Endometrial microvascular endothelial cells (primary cell): ENCODE data around the gene CACNA1I. TPM values are rescaled to one million over a fixed set of nuclear protein-coding genes. Genes with fewer than 3 reads are reported as not detected.

Experiments used
- in situ Hi-C: cut with HindIII; loops from 2 replicates; pipeline ENCODE4 v1.10.0; 2017; ENCODE audit warnings: low sequenced_read_pairs, low pct_unique_long_range_greater_than_20kb; ENCODE audit errors: inconsistent ontology term
- total RNA-seq: library from RNA; depleted of rRNA; stranded (reverse); fragments of >200 nt; gene quantifications from one replicate; pipeline ENCODE4 v1.2.3, GENCODE V29; 2015; ENCODE audit errors: inconsistent ontology term

CACNA1I gene
- total RNA-seq, 1 donor from 2014 or later, result not detected

DNA sequence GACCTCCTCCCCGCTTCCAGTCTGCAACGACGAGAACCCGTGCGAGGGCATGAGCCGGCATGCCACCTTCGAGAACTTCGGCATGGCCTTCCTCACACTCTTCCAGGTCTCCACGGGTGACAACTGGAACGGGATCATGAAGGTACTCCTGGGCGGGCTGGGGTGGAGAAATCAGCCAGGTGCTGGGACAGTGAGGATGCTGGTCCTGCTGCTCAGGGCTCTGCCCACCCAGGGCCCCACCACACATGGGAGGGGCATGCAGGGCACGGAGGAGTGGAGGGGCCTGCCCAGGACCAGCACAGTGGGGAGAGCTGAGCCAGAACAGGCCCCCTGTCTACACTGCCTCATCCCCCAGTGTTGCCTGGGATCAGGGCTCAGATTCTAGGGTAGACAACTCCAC lies 107.4 kb downstream of the CACNA1I start:
- in situ Hi-C loops, result no loop called here

DNA sequence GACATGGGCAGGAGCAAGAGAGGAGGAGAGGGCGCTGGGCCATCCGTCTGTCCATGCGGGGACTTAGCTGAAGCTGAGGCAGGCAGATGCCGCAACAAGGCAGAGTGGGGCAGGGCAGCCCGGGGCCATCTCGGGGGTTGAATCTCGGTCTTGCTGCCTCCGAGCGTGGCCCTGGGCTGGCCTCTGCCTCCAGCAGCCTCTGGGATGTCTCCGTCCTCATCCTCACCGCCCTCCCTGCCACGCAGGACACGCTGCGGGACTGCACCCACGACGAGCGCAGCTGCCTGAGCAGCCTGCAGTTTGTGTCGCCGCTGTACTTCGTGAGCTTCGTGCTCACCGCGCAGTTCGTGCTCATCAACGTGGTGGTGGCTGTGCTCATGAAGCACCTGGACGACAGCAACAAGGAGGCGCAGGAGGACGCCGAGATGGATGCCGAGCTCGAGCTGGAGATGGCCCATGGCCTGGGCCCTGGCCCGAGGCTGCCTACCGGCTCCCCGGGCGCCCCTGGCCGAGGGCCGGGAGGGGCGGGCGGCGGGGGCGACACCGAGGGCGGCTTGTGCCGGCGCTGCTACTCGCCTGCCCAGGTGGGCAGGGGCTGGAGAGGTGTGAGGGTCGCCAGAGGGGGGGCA lies 108.4 kb downstream of the CACNA1I start:
- in situ Hi-C loops, result no loop called here

DNA sequence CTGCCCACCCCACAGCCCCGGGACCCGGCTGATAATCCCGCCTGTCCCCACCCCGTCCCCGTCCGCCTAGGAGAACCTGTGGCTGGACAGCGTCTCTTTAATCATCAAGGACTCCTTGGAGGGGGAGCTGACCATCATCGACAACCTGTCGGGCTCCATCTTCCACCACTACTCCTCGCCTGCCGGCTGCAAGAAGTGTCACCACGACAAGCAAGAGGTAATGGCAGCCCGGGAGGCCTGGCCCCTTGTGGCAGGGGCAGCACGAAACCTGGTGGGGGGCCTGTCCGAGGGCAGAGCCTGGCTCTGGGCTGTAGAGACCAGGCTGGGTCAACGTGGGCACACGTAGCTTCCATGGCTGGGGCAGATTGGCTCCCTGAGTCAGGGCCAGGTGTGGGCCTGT lies 109.1 kb downstream of the CACNA1I start:
- in situ Hi-C loops, result no loop called here

DNA sequence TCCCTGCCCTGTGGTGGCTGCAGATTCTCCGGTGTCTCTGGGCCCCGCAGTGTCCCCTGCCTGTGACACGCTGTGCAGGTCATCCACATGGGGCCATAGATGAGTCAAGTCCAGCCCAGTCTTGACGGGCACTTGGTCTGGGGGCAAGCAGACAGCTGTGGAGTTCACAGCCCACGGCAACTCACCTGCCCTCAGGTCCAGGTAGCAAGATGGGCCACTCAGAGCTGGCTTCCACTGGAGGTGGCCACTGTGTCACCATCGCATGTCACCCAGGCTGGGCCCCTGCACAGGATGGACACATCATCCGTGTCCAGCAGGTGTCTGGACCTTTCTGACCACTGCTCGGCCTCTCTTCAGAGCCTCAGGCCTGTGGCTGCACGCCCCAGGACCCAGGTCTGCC lies 109.9 kb downstream of the CACNA1I start:
- in situ Hi-C loops, result no loop called here

DNA sequence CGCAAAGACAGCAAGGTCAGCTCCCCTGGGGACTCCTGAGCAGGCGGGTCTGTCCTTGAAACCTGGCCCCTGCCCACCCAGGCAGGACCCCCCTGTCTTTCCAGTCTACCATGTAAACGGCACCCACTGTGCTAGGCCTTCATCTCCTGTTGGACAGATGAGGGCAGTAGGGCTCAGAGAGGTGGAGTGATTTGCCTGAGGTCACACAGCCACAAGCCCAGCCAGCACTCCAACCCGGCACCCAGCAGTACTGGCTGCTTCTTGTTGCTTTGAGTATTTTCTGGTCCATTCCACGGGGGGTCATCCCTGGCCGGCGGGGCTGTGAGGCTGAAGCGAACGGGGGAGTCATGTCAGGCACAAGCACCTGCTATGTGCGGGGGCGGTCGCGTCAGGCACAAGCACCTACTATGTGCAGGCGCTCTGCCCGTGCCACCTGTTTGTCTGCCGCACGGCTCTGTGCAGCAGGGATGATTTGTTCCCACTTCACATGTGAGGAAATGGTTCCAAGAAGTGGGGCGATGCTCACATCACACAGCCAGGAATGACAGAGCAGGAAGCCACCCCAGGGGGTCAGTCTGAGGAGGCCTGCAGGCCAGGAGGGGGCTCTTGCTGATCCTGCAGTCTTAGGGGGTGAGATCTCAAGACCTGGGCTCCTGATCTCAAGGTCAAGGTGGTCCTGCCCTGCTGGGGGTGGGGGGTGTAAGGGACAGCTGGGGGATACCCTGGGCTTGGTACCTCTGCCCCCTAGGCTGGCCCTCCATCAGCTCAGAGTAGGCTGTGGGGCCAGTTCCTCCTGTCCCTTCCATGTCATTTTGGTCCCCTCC lies 110.7 kb downstream of the CACNA1I start:
- in situ Hi-C loops, result no loop called here

DNA sequence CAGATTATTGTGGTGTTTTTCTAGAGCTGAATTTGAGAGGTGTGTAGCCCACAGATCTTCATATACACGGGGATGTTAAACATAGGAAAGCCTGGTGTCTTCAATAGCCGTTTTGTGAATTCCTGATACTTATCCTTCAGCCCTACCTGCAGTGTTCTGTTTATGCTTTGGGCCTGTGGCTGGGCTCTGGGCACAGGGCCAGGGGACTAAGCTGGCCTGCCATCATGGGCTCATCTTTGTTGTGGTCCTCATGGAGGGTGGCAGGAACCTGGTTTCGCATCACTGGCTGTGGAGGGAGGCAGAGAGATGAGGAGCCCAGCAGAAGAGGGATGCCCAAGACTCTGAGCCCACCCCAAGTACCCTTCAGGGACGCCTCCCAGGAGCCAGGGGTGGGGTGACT lies 112.4 kb downstream of the CACNA1I start:
- in situ Hi-C loops, result no loop called here

DNA sequence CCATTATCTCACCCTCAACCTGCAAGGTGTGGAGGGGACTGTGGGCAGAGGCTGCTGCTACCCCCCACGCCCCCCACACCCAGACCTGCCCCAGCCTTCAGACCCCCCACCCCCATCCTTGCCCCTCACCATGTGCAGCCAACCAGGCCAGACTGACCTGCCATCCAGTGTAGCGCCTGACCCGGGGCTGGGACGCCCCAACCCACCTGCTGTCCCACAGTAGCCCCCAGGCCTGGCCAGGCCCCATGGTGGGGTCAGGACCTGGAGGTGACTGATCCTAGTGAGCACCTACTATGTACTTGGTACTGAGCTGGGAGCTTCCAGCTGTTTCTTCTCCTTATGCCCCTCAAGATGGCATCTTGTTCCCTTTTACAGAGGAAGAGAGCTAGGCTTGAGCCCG lies 113.1 kb downstream of the CACNA1I start:
- in situ Hi-C loops, result no loop called here

DNA sequence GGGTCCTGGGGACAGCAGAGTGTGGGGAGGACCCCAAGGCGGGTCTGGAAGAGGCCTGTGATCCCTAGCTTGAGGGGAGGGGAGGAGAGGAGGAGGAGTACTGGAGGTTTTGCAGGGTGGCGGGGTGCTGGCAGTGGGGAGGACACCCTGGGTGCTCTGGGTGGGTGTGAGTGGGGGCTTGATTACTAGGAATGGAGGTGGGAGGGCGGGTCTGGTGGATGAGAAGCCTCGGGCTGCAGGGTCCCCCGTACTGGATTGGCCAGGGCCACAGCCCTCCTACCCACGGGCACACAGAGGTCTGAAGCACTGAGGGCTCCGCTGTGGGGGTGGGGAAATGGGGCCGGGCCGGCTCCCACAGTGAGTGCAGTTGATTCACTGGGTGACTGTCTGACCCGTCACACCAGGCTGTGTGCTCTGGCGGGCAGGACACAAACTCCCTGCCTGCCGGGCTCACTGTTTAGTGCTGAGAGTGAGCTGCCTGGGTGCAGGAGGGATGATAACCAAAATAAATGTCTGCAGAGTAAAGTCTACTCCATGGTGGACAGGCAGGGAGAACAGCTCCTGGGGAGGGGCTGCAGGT lies 114.2 kb downstream of the CACNA1I start:
- in situ Hi-C loops, result no loop called here

DNA sequence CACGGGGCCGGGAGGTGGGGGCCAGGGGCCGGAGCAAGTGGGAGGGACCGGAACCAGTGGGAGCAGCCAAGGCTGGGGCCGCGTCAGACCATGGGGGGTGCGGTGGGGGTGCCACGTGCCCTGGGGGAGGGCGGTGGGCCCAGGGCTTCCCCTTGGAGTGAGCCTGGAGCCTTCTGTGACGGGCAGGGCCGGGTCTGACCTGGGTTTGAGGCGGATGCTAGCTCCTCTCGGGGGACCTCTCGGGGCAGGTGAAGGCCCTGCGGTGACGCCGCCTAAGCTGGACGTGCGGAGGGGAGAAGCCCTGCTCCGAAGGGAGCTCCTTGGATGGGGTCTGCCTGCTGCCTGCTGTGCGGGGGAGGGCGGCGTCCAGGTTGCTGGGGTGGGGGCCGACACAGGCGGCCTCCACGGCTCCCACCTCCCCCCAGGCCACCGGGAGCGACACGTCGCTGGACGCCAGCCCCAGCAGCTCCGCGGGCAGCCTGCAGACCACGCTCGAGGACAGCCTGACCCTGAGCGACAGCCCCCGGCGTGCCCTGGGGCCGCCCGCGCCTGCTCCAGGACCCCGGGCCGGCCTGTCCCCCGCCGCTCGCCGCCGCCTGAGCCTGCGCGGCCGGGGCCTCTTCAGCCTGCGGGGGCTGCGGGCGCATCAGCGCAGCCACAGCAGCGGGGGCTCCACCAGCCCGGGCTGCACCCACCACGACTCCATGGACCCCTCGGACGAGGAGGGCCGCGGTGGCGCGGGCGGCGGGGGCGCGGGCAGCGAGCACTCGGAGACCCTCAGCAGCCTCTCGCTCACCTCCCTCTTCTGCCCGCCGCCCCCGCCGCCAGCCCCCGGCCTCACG lies 115.0 kb downstream of the CACNA1I start:
- in situ Hi-C loops, result no loop called here

DNA sequence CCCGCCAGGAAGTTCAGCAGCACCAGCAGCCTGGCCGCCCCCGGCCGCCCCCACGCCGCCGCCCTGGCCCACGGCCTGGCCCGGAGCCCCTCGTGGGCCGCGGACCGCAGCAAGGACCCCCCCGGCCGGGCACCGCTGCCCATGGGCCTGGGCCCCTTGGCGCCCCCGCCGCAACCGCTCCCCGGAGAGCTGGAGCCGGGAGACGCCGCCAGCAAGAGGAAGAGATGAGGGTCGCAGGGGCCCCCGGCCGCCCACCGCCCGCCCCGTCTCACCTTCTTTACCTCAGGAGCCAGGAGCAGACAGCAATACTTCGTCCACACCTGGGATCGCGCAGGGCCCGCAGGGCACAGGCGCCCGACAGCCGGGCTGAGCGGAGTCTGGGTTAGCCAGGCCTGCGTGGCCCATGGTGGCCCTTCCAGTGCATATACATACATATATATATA lies 115.6 kb downstream of the CACNA1I start:
- in situ Hi-C loops, result no loop called here

DNA sequence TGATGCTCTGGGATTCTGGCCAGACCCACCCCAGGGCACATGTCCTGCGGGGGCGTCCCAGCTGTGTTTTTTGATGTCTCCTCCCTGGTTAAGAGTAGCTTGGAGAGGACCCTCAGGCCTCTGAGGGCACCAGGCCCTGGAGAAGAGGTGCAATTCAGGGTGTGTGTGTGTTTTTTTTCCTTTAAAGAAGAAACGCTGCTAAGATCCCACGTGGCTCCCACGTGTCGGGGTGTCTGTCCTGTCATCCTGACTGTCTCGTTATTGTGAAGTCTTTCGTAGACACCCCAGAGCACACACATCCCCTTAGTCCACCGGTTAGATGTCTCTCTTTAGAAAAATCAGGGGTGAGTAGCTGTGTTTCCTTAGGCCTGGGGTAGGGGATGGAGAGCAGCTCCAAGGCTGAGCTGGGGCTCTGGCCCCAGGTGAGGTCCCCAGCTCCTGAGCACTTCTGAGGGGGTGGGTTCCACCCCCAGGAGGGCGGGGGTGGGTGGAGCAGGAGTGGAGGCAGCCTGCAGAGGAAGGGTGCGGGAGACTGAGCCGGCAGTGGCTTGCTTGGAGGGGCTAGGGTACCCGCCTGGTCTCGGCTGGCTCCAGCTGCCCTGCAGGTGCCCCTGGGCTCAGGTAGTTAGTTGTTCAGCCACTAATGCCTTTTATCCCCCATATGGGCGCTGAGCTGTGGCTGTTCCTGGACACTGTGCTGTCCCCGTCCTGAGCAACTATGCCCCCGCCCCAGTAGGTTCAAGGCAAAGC lies 116.4 kb downstream of the CACNA1I start:
- in situ Hi-C loops, result no loop called here

DNA sequence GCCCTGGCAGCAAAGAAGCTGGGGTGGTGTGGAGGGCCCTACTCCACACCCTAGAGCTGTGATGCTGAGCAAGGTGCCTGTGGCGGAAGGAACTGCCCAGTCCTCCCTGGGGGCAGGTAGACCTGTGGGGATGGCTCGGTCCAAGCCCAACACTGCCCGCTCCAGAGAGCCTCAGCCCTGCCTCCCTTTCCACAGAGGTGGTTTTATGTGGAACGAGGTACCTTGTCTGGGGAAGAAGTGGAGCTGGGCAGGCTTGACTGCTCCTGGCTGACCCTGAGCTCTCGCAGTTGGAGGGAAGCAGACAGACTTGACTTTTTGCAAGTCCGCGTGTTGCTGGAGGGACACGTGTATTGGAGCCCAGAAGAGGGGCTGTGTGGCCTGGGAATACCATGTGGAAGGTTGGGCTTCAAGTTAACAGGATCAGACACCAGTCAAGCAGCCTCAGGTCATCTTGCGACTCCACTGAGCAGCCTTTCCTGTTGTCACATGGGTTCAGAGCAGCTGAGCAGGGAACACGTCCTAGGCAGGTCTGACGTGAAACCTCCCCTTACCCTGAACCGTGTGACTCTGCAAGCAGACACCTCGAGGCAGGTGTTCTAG lies 117.7 kb downstream of the CACNA1I start:
- in situ Hi-C loops, result no loop called here

DNA sequence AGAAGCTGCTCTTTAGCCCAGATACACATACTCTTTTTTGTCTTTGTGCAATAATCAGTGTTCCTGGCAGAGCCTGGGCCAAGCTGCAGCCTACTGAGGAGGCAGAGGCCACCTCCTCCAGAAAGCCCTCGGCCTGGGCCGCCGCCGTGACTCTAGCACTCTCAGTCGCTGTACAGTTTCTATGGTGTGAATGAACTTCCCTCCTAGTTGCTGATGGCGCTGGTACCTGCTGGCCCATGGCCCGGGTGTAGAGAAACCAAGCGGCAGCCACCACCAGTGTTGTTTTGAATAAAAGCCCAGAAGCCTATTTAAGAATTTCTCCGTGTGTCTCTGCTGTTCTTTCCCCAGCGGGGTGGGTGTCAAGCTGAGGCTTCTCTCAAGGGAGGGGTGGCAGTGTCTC lies 118.9 kb downstream of the CACNA1I start:
- in situ Hi-C loops, result no loop called here

DNA sequence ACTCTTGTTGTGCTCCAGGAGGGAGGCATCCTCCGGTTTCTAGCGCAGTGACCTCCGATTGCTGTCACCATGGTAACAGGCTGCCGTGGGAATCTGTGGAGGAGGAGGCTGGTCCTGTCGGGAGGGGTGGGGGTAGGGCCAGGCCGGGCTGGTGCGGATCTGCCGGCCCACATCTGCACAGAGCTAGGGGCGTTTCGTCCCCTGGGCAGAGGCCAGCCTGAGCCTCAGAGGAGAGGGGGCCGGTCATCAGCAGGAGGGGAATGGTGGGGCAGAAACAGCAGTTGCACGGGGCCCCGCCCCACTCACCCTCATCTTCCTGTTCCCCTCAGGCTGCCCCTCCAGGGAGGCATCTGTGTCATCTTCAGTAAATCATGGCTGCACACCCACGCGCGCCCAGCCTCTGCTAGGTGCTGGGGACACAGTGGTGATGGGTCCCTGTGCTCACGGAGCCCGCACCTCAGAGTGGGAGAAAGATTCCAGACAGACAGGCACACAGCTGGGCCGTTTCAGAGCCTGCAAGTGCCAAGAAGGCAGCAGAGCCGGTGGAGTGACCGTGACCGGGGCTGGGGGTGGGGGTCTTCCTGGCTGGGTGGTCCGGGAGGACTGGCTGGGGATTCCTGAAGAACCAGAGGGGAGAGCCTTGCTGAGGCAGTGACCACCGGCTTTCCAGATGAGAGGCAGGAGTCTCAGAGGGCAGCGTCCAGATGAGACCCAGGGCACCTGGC lies 120.5 kb downstream of the CACNA1I start:
- in situ Hi-C loops, result no loop called here

DNA sequence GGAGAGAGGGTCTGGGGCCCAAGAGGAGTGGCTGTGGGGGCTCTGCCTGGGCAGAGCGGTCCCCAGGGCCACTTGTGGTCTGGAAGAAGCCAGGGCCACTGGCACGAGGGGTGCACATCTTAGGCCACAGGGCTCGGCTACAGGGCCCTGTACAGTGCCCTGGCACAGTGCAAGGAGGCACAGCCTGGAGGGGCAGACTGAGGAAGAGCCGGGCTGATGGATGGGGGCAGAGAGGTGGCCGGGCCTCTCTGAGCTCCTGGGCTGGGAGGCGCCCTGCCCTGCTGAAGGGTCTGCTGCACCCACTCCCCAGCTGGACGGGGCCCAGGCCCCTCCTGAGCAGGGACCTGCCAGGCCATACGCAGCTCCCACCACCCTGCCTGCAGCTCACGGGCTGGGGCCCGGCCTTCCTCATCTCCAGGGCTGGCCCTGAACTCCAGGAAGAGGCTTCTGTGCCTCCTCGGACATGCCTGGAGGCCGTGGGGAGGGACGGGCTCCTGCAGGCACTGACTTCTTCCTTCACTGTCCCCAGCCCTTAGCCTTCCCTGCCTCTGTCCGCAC lies 123.5 kb downstream of the CACNA1I start:
- in situ Hi-C loops, result no loop called here

DNA sequence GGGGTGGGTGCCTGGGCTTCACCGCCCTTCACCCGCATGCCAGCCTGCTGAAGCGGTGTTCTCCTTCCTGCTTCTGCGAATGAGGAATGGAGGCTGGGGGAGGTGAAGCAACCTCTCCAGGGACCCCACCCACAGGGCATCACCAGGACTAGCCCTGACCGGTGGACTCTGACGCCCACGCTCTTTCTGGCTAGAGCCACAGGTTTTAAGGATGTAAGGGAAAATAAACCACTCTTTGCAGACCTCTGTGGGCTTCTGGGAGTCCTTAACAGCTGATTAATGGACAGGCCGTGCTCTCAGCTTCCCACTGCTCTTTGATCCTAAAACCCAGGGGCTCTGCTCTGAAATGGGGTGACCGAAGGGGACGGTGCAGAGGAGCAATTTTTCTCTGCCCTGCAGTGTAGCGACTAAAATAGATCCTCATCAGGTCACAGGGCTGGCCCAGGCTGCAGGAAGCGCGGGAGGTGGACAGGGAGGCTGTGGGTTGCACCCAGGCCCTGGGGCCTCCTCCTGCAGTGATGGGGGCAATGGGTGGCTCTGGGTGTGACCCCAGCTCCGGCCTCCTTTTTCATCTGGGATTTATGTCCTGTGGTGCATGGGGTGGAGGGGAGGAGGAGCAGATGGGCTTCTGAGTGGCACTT lies 127.4 kb downstream of the CACNA1I start:
- in situ Hi-C loops, result no loop called here
